GM19467 (cell line): ENCODE results near the gene CHMP5.
"Not testable (repeated sequence)": the region's sequence is repeated elsewhere in the genome, so short reads cannot be mapped to it uniquely, and the experiment has no call there.

Experiments
- ATAC-seq: cut with Tn5 transposase; IDR thresholded peaks from one replicate; pipeline ENCODE4 v1.9.1; 2021; ENCODE audit warnings: mild to moderate bottlenecking, moderate library complexity; ENCODE audit not compliant: unreplicated experiment

Gene CHMP5

GRCh38 chr9:33311953-33312352 is 47.1 kb downstream of the CHMP5 start:
- ATAC-seq = no peak

- ATAC-seq = no peak
These were observed 50.5 kb downstream of the CHMP5 start for GRCh38 chr9:33315371-33315770.

GRCh38 chr9:33317136-33317535 is 52.3 kb downstream of the CHMP5 start:
- ATAC-seq = not testable (repeated sequence)

- no peak for ATAC-seq
These were observed 53.4 kb downstream of the CHMP5 start for GRCh38 chr9:33318225-33318624.

GRCh38 chr9:33318781-33319180 is 53.9 kb downstream of the CHMP5 start:
- no peak for ATAC-seq

- ATAC-seq = no peak
These were observed 55.4 kb downstream of the CHMP5 start for GRCh38 chr9:33320230-33320567.

GRCh38 chr9:33320568-33321261 is 55.9 kb downstream of the CHMP5 start:
- no peak for ATAC-seq

- ATAC-seq = no peak
These were observed 64.3 kb downstream of the CHMP5 start for GRCh38 chr9:33329117-33329563.

- no peak for ATAC-seq
These were observed 65.1 kb downstream of the CHMP5 start for GRCh38 chr9:33329979-33330378.

- no peak for ATAC-seq
These were observed 66.6 kb downstream of the CHMP5 start for GRCh38 chr9:33331377-33331891.
